Measurements from ENCODE around the gene PNPLA8.

The PNPLA8 gene

GRCh38 chr7:108441392-108441955 is 84.5 kb downstream of the PNPLA8 start:
- Histone ChIP-seq H4K91ac (ENCODE audit: low read depth, low read length) (no peak overlapping the region), H3K4me3 (ENCODE audit: low read depth, low read length) (no peak overlapping the region), H3K23ac (ENCODE audit: low read length) (no peak overlapping the region), H3K4ac (ENCODE audit: low read depth, low read length) (no peak overlapping the region), H3K79me2 (ENCODE audit: control insufficient read depth, insufficient read depth, low read length, poor library complexity) (no peaks in the 10 kb centered on the region), H3K27ac (ENCODE audit: low read depth, low read length) (no peak overlapping the region), H3K18ac (ENCODE audit: low read length) (no peak overlapping the region), H4K12ac (ENCODE audit: low read depth, low read length) (no peak overlapping the region), H3K79me1 (ENCODE audit: low read length) (no peaks in the 10 kb centered on the region), H2BK5ac (ENCODE audit: low read depth, low read length, poor library complexity) (no peak overlapping the region), H2BK120ac (ENCODE audit: insufficient read depth, low read length, poor library complexity) (no peak overlapping the region), H4K8ac (ENCODE audit: low read depth, low read length) (no peak overlapping the region), H2AK5ac (ENCODE audit: low read length) (no peak overlapping the region), H3K14ac (ENCODE audit: low read length) (no peak overlapping the region), H3K4me1 (ENCODE audit: control insufficient read depth in 1 of 2, insufficient read depth in 2 of 2, low read length in 2 of 2) (no peaks in the 10 kb centered on the region), H3K27me3 (ENCODE audit: insufficient read depth, low read length) (no peaks in the 10 kb centered on the region), H3K9ac (ENCODE audit: low read length) (no peak overlapping the region), H3K9me3 (ENCODE audit: insufficient read depth, low read depth, low read length) (no peaks in the 10 kb centered on the region), H3K36me3 (ENCODE audit: control insufficient read depth in 1 of 2, insufficient read depth in 2 of 2, low read length in 2 of 2) (no peaks in the 10 kb centered on the region), H2BK12ac (ENCODE audit: low read length) (no peak overlapping the region), H3K4me2 (ENCODE audit: low read length) (no peak overlapping the region), H2AFZ (ENCODE audit: insufficient read depth, low read length, poor library complexity) (no peak overlapping the region)
- no CpG with 5 or more reads among the region's 4 CpGs for WGBS (ENCODE audit: extremely low coverage, insufficient coverage, insufficient read length)
- DNase-seq: peak in 1 of 2 donors; percentile 42

- Histone ChIP-seq H2BK120ac (ENCODE audit: insufficient read depth, low read length, poor library complexity) (no peak overlapping the region), H3K9ac (ENCODE audit: low read length) (no peak overlapping the region), H3K4ac (ENCODE audit: low read depth, low read length) (no peak overlapping the region), H4K91ac (ENCODE audit: low read depth, low read length) (no peak overlapping the region), H2AK5ac (ENCODE audit: low read length) (no peak overlapping the region), H2AFZ (ENCODE audit: insufficient read depth, low read length, poor library complexity) (no peak overlapping the region), H3K14ac (ENCODE audit: low read length) (no peak overlapping the region), H3K4me3 (ENCODE audit: low read depth, low read length) (no peak overlapping the region), H3K79me1 (ENCODE audit: low read length) (no peaks in the 10 kb centered on the region), H3K4me1 (ENCODE audit: control insufficient read depth in 1 of 2, insufficient read depth in 2 of 2, low read length in 2 of 2) (no peaks in the 10 kb centered on the region), H3K18ac (ENCODE audit: low read length) (no peak overlapping the region), H3K79me2 (ENCODE audit: control insufficient read depth, insufficient read depth, low read length, poor library complexity) (no peaks in the 10 kb centered on the region), H4K12ac (ENCODE audit: low read depth, low read length) (no peak overlapping the region), H3K23ac (ENCODE audit: low read length) (no peak overlapping the region), H3K27me3 (ENCODE audit: insufficient read depth, low read length) (no peaks in the 10 kb centered on the region), H3K36me3 (ENCODE audit: control insufficient read depth in 1 of 2, insufficient read depth in 2 of 2, low read length in 2 of 2) (no peaks in the 10 kb centered on the region), H2BK12ac (ENCODE audit: low read length) (no peak overlapping the region), H4K8ac (ENCODE audit: low read depth, low read length) (no peak overlapping the region), H3K27ac (ENCODE audit: low read depth, low read length) (no peak overlapping the region), H2BK5ac (ENCODE audit: low read depth, low read length, poor library complexity) (no peak overlapping the region), H3K4me2 (ENCODE audit: low read length) (no peak overlapping the region), H3K9me3 (ENCODE audit: insufficient read depth, low read depth, low read length) (no peaks in the 10 kb centered on the region)
- peak in 1 of 2 donors; percentile 37 for DNase-seq
- no CpG with 5 or more reads among the region's 3 CpGs for WGBS (ENCODE audit: extremely low coverage, insufficient coverage, insufficient read length)
Observed at GRCh38 chr7:108440613-108441012, 85.3 kb downstream of the PNPLA8 start.

DNA sequence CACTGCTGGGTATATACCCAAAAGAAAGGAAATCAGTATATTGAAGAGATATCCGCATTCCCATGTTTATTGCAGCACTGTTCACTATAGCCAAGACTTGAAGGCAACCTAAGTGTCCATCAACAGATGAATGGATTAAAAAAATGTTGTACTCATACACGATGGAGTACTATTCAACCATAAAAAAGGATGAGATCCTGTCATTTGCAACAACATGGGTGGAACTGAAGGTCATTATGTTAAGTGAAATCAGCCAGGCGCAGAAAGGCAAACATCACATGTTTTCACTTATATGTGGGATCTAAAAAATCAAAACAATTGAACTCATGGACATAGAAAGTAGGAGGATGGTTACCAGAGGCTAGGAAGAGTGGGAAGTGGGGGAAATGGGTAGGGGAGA is 89.0 kb downstream of the PNPLA8 start:
- no peak overlapping the region for H3K4me2 ChIP-seq (ENCODE audit: low read length)
- H3K9me3 ChIP-seq (ENCODE audit: insufficient read depth, low read depth, low read length): no peaks in the 10 kb centered on the region
- no peak overlapping the region for H4K8ac ChIP-seq (ENCODE audit: low read depth, low read length)
- H3K23ac ChIP-seq (ENCODE audit: low read length): no peak overlapping the region
- no peak overlapping the region for H3K14ac ChIP-seq (ENCODE audit: low read length)
- H3K9ac ChIP-seq (ENCODE audit: low read length): no peak overlapping the region
- no peaks in the 10 kb centered on the region for H3K27me3 ChIP-seq (ENCODE audit: insufficient read depth, low read length)
- no peak overlapping the region for H2AFZ ChIP-seq (ENCODE audit: insufficient read depth, low read length, poor library complexity)
- no peaks in the 10 kb centered on the region for H3K36me3 ChIP-seq (ENCODE audit: control insufficient read depth in 1 of 2, insufficient read depth in 2 of 2, low read length in 2 of 2)
- H2AK5ac ChIP-seq (ENCODE audit: low read length): no peak overlapping the region
- H3K18ac ChIP-seq (ENCODE audit: low read length): no peak overlapping the region
- H3K4ac ChIP-seq (ENCODE audit: low read depth, low read length): no peak overlapping the region
- H3K79me2 ChIP-seq (ENCODE audit: control insufficient read depth, insufficient read depth, low read length, poor library complexity): no peaks in the 10 kb centered on the region
- H4K91ac ChIP-seq (ENCODE audit: low read depth, low read length): no peak overlapping the region
- H2BK12ac ChIP-seq (ENCODE audit: low read length): no peak overlapping the region
- no peak overlapping the region for H2BK120ac ChIP-seq (ENCODE audit: insufficient read depth, low read length, poor library complexity)
- H3K79me1 ChIP-seq (ENCODE audit: low read length): no peaks in the 10 kb centered on the region
- no peak overlapping the region for H2BK5ac ChIP-seq (ENCODE audit: low read depth, low read length, poor library complexity)
- no peak overlapping the region for H4K12ac ChIP-seq (ENCODE audit: low read depth, low read length)
- no CpG with 5 or more reads among the region's 3 CpGs for WGBS (ENCODE audit: extremely low coverage, insufficient coverage, insufficient read length)
- no peak overlapping the region for H3K27ac ChIP-seq (ENCODE audit: low read depth, low read length)
- no peak overlapping the region for H3K4me3 ChIP-seq (ENCODE audit: low read depth, low read length)
- no peak for DNase-seq
- H3K4me1 ChIP-seq (ENCODE audit: control insufficient read depth in 1 of 2, insufficient read depth in 2 of 2, low read length in 2 of 2): no peaks in the 10 kb centered on the region

DNA sequence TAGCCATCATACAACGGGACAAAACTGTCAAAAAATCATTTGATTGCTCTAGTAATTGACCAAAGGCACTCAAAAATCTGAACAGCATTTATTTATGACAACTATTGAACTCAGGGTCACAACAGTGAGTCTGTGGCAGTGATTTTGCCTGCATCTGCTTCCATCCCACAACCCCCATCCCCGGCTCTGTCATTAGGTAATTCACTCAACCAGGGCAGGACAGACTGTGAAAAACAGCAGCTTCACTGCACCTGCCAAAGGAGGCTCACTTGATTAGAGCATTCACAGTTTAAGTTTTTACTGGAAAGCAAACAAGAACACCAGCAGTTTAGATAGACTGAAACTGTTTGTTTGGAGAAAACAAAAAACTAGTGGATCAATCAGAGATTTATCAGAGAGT is 91.9 kb downstream of the PNPLA8 start:
- no peak overlapping the region for H4K8ac ChIP-seq (ENCODE audit: low read depth, low read length)
- H3K18ac ChIP-seq (ENCODE audit: low read length): no peak overlapping the region
- no peak overlapping the region for H2BK12ac ChIP-seq (ENCODE audit: low read length)
- no peak overlapping the region for H2BK5ac ChIP-seq (ENCODE audit: low read depth, low read length, poor library complexity)
- H2AK5ac ChIP-seq (ENCODE audit: low read length): no peak overlapping the region
- H3K27me3 ChIP-seq (ENCODE audit: insufficient read depth, low read length): no peaks in the 10 kb centered on the region
- H4K12ac ChIP-seq (ENCODE audit: low read depth, low read length): no peak overlapping the region
- no peaks in the 10 kb centered on the region for H3K9me3 ChIP-seq (ENCODE audit: insufficient read depth, low read depth, low read length)
- no peak overlapping the region for H3K27ac ChIP-seq (ENCODE audit: low read depth, low read length)
- H3K79me2 ChIP-seq (ENCODE audit: control insufficient read depth, insufficient read depth, low read length, poor library complexity): no peaks in the 10 kb centered on the region
- H2AFZ ChIP-seq (ENCODE audit: insufficient read depth, low read length, poor library complexity): no peak overlapping the region
- H3K4me2 ChIP-seq (ENCODE audit: low read length): no peak overlapping the region
- no peaks in the 10 kb centered on the region for H3K36me3 ChIP-seq (ENCODE audit: control insufficient read depth in 1 of 2, insufficient read depth in 2 of 2, low read length in 2 of 2)
- H3K23ac ChIP-seq (ENCODE audit: low read length): no peak overlapping the region
- H3K4ac ChIP-seq (ENCODE audit: low read depth, low read length): no peak overlapping the region
- DNase-seq: no peak
- no peak overlapping the region for H3K4me3 ChIP-seq (ENCODE audit: low read depth, low read length)
- no peak overlapping the region for H4K91ac ChIP-seq (ENCODE audit: low read depth, low read length)
- no peak overlapping the region for H3K14ac ChIP-seq (ENCODE audit: low read length)
- H2BK120ac ChIP-seq (ENCODE audit: insufficient read depth, low read length, poor library complexity): no peak overlapping the region
- H3K9ac ChIP-seq (ENCODE audit: low read length): no peak overlapping the region
- no peaks in the 10 kb centered on the region for H3K79me1 ChIP-seq (ENCODE audit: low read length)
- H3K4me1 ChIP-seq (ENCODE audit: control insufficient read depth in 1 of 2, insufficient read depth in 2 of 2, low read length in 2 of 2): no peaks in the 10 kb centered on the region
- no CpG with 5 or more reads among the region's 2 CpGs for WGBS (ENCODE audit: extremely low coverage, insufficient coverage, insufficient read length)
